Thyroid gland (tissue), 4 donors: ENCODE results near the gene LETM1.

ENCODE experiments used
- CTCF ChIP-seq, 6 experiments: fragments of 200-600 bp in 3 of 6; fragments of 450-650 bp in 3 of 6; sonication (generic) in 3 of 6; IDR thresholded peaks; one replicate each; pipeline ENCODE4 v1.5.1; 2016 to 2019; ENCODE audit warnings: antibody characterized with exemption in 6 of 6, mild to moderate bottlenecking in 2 of 6, inconsistent platforms in 1 of 6, moderate library complexity in 1 of 6
- POLR2A ChIP-seq, 2 donors: fragments of 450-650 bp; IDR thresholded peaks; one replicate each; pipeline ENCODE4 v1.6.1; 2017; ENCODE audit warnings: antibody characterized with exemption in 2 of 2, mild to moderate bottlenecking in 2 of 2, moderate library complexity in 1 of 2

- no peak for TF ChIP-seq CTCF (IDR thresholded peaks at IDR 0.05)
- no peak for TF ChIP-seq POLR2A (IDR thresholded peaks at IDR 0.05)
Measured at GRCh38 chr4:1812720-1813119, 43.2 kb downstream of the LETM1 start.
